ENCODE data around the gene DNAH6. TPM values are rescaled to one million over a fixed set of nuclear protein-coding genes. Genes with fewer than 3 reads are reported as not detected.

The DNAH6 gene
- total and polyA plus RNA-seq, 2 of the 8 experiments (the other 6 are each of a cell fraction or from before 2014, with no cell fraction given): 0.06 to 0.43 TPM

DNA sequence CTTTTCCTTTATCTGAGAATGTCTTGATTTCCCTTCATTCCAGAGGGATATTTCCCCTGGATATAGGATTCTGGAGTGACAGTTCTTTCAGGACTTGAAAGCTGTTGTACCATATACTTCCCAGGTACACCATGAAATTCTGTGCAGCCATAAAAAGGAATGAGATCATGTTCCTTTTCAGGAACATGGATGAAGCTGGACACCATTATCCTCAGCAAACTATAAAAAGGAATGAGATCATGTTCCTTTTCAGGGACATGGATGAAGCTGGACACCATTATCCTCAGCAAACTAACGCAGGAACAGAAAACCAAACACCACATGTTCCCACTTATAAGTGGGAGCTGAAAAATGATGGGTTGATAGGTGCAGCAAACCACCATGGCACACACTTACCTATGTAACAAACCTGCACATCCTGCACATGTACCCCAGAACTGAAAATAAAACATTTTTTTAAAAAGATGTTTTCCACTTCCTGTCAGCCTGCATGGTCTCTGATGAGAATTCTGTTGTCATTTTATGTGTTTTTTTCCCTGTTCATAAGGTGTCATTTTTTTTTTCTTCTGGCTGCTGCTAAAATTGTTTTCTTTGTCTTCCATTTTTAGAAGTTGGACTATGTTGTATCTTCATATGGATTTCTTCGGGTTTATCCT is 133.3 kb downstream of the DNAH6 start:
- no peak overlapping the region for H2BK20ac ChIP-seq (ENCODE audit: low read length)

More for the DNA sequence above, 133.3 kb downstream of the DNAH6 start:
- Histone ChIP-seq H3K18ac (ENCODE audit: extremely low read depth, low read length) (no peak overlapping the region), H3K4ac (replicated peaks; ENCODE audit: insufficient read length, low read depth, low read length) (no peak overlapping the region), H3K23ac (ENCODE audit: insufficient read length) (no peak overlapping the region), H2BK15ac (ENCODE audit: low read length) (no peak overlapping the region), H2BK120ac (replicated peaks; ENCODE audit: low read depth, low read length) (no peak overlapping the region), H2BK5ac (ENCODE audit: low read depth, low read length) (no peak overlapping the region), H4K8ac (ENCODE audit: extremely low read depth, insufficient read depth, low read length) (no peak overlapping the region), H3K14ac (ENCODE audit: insufficient read length) (no peak overlapping the region), H3K9me3 (ENCODE audit: insufficient read depth in 2 of 2, low read depth in 1 of 2, low read length in 1 of 2) (no peaks in the 10 kb centered on the region), H3K36me3 (ENCODE audit: control insufficient read depth in 2 of 4, insufficient read depth in 4 of 4, low read length in 3 of 4) (no peaks in the 10 kb centered on the region), H3K9ac (replicated peaks in 1 of 4; ENCODE audit: extremely low read depth in 1 of 4, low read depth in 3 of 4, low read length in 3 of 4) (no peak overlapping the region), H2AFZ (ENCODE audit: low read length) (no peak overlapping the region), H3K79me2 (ENCODE audit: control insufficient read depth in 1 of 2, insufficient read depth in 2 of 2, low read length in 2 of 2) (no peaks in the 10 kb centered on the region), H4K20me1 (replicated peaks in 1 of 2; ENCODE audit: control insufficient read depth in 1 of 2, insufficient read depth in 2 of 2, low read length in 2 of 2) (no peaks in the 10 kb centered on the region), H3K4me2 (ENCODE audit: insufficient read depth in 1 of 2, low read depth in 2 of 2, low read length in 2 of 2) (no peak overlapping the region), H3K27ac (ENCODE audit: low read depth, low read length) (no peak overlapping the region), H2AK5ac (ENCODE audit: low read depth, low read length) (no peak overlapping the region), H3K79me1 (ENCODE audit: low read depth, low read length) (no peaks in the 10 kb centered on the region), H3K56ac (replicated peaks; ENCODE audit: insufficient read length, low read depth, low read length) (no peak overlapping the region), H3K23me2 (ENCODE audit: low read depth, low read length) (no peaks in the 10 kb centered on the region), H2BK12ac (ENCODE audit: low read depth, low read length) (no peak overlapping the region), H3K27me3 (replicated peaks in 1 of 4; ENCODE audit: control insufficient read depth in 3 of 4, extremely low read depth in 1 of 4, insufficient read depth in 3 of 4, low read length in 3 of 4) (peaks cover 0 to 2% (median 0%) of the 10 kb centered on the region in 4 experiments; a peak in 1 of 7 replicates), H4K5ac (ENCODE audit: insufficient read length, low read depth, low read length) (no peak overlapping the region), H3K4me3 (ENCODE audit: extremely low read depth in 1 of 4, insufficient read depth in 2 of 4, low read depth in 3 of 4, low read length in 4 of 4) (no peak overlapping the region), H3K4me1 (replicated peaks in 1 of 4; ENCODE audit: control insufficient read depth in 3 of 4, insufficient read depth in 4 of 4, low read length in 3 of 4) (no peaks in the 10 kb centered on the region), H4K91ac (replicated peaks; ENCODE audit: insufficient read length, low read length) (no peak overlapping the region)
- ChIA-PET CTCF (ENCODE audit: partially characterized antibody) (interaction anchor here (0.7 to 1.4 kb wide), 4 partner anchors 10 to 212 kb away, joined by 3 to 4 read pairs (median 3); no protein-coding TSS in a partner anchor), POLR2A (ENCODE audit: partially characterized antibody) (no interaction called here)
- WGBS, 2 experiments (ENCODE audit: extremely low coverage in 1 of 2, insufficient coverage in 1 of 2, insufficient read length in 1 of 2, insufficient replicate concordance in 2 of 2, low coverage in 1 of 2, low lambda C conversion rate in 2 of 2, missing lambda C conversion rate in 1 of 2): 82% methylated on average over 2 of the region's 2 CpGs; no CpG with 5 or more reads in 1 of the 2 experiments
- FAIRE-seq (no peak), DNase-seq (ENCODE audit: low read depth in 1 of 2, low spot score in 2 of 2) (no peak)
- TF ChIP-seq TBP (IDR thresholded peaks at IDR 0.05; ENCODE audit: low read depth, low read length) (no peak), PHF8 (conservative IDR thresholded peaks at IDR 0.05; ENCODE audit: low read depth, low read length) (no peak), TCF12 (IDR thresholded peaks at IDR 0.05; ENCODE audit: low read depth, low read length) (no peak), MAX (IDR thresholded peaks at IDR 0.05) (no peak), KDM1A (IDR thresholded peaks at IDR 0.05; ENCODE audit: borderline replicate concordance, low read length) (no peak), CTBP2 (IDR thresholded peaks at IDR 0.05; ENCODE audit: borderline replicate concordance, insufficient read depth, insufficient read length, low read length) (no peak), JUND (IDR thresholded peaks at IDR 0.05; ENCODE audit: low read length) (no peak), CHD1 (IDR thresholded peaks at IDR 0.05; ENCODE audit: low read depth, low read length) (no peak), YY1 (IDR thresholded peaks at IDR 0.05; ENCODE audit: low read depth, low read length) (no peak)
- TF ChIP-seq, protein P1, sequence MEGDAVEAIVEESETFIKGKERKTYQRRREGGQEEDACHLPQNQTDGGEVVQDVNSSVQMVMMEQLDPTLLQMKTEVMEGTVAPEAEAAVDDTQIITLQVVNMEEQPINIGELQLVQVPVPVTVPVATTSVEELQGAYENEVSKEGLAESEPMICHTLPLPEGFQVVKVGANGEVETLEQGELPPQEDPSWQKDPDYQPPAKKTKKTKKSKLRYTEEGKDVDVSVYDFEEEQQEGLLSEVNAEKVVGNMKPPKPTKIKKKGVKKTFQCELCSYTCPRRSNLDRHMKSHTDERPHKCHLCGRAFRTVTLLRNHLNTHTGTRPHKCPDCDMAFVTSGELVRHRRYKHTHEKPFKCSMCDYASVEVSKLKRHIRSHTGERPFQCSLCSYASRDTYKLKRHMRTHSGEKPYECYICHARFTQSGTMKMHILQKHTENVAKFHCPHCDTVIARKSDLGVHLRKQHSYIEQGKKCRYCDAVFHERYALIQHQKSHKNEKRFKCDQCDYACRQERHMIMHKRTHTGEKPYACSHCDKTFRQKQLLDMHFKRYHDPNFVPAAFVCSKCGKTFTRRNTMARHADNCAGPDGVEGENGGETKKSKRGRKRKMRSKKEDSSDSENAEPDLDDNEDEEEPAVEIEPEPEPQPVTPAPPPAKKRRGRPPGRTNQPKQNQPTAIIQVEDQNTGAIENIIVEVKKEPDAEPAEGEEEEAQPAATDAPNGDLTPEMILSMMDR (IDR thresholded peaks at IDR 0.05; ENCODE audit: control extremely low read depth in 1 of 3, insufficient read depth in 1 of 3, low read depth in 1 of 3, low read length in 3 of 3): no peak
